ENCODE measurements around the gene PARD3. TPM values are rescaled to one million over a fixed set of nuclear protein-coding genes. Genes with fewer than 3 reads are reported as not detected.

The PARD3 gene
- total RNA-seq, 1 experiment from 2014 or later, result 46.3 TPM

GRCh38 chr10:34666008-34666704, 148.9 kb downstream of the PARD3 start:
- Histone ChIP-seq H3K79me2 (ENCODE audit: insufficient read depth, low read length) (peaks cover 17% of the 10 kb centered on the region; the same call in 1 of the 2 replicates), H3K4me3 (replicated peaks in 1 of 2; ENCODE audit: low read depth in 1 of 2, low read length in 2 of 2) (no peak overlapping the region), H3K36me3 (ENCODE audit: control insufficient read depth in 1 of 2, insufficient read depth in 2 of 2, low read length in 2 of 2) (no peaks in the 10 kb centered on the region), H4K20me1 (ENCODE audit: insufficient read depth) (no peaks in the 10 kb centered on the region), H3K4me1 (ENCODE audit: control insufficient read depth in 1 of 2, insufficient read depth in 2 of 2, low read length in 2 of 2) (peaks cover 15 to 17% of the 10 kb centered on the region in 2 experiments), H3K27ac (ENCODE audit: low read depth, low read length) (no peak overlapping the region), H3K9me2 (ENCODE audit: insufficient read depth) (no peaks in the 10 kb centered on the region), H3K4me2 (ENCODE audit: low read length) (peak overlapping the region; percentile 37), H2AFZ (ENCODE audit: low read depth, low read length, poor library complexity, severe bottlenecking) (no peak overlapping the region), H3K9ac (ENCODE audit: low read length) (no peak overlapping the region), H3K27me3 (ENCODE audit: insufficient read depth, low read length) (no peaks in the 10 kb centered on the region), H3K9me3 (ENCODE audit: control insufficient read depth in 1 of 2, insufficient read depth in 1 of 2, low read depth in 1 of 2, low read length in 2 of 2) (no peaks in the 10 kb centered on the region)
- intact Hi-C loops (cut with micrococcal nuclease), result loop anchor here (1.0 to 5.0 kb wide), 2 partner anchors 161 to 361 kb away; no protein-coding TSS in a partner anchor
- CTCF ChIA-PET, result interaction anchor here (0.6 to 1.4 kb wide), 10 partner anchors 10 to 328 kb away, joined by 3 to 8 read pairs (median 4); no protein-coding TSS in a partner anchor
- ATAC-seq (peak; percentile 86), DNase-seq (ENCODE audit: low read depth, low spot score) (peak; percentile 77)
- POLR2A ChIA-PET, result interaction anchor here (0.6 kb wide), 2 partner anchors 375 to 688 kb away, joined by 3 read pairs; no protein-coding TSS in a partner anchor
- BruUV-seq (replicated peaks), result no TSS peak
- RAD21 ChIA-PET (ENCODE audit: low non-redundant PET in 1 of 2, low total read pairs in 2 of 2, uncharacterized antibody in 2 of 2, unreplicated experiment in 2 of 2), result interaction anchor here (0.6 to 1.0 kb wide), 4 partner anchors 68 to 329 kb away, joined by 3 to 5 read pairs (median 3); no protein-coding TSS in a partner anchor
- no peak for TF ChIP-seq JUND (IDR thresholded peaks at IDR 0.05)
- TF ChIP-seq CTCF (IDR thresholded peaks at IDR 0.05 in 2 of 3, conservative IDR thresholded peaks at IDR 0.05 in 1 of 3; ENCODE audit: borderline replicate concordance in 1 of 3, insufficient read depth in 1 of 3, low read depth in 2 of 3, low read length in 2 of 3), result peak; percentile 57 to 73 (median 71)
- TF ChIP-seq EZH2phosphoT487 (IDR thresholded peaks at IDR 0.05; ENCODE audit: borderline replicate concordance), result no peak
- TF ChIP-seq REST (IDR thresholded peaks at IDR 0.05; ENCODE audit: low read depth), result no peak
- TF ChIP-seq MAX (IDR thresholded peaks at IDR 0.05), result peak; percentile 31; the same call in 1 of the 2 replicates
- TF ChIP-seq FOSL1 (IDR thresholded peaks at IDR 0.05; ENCODE audit: low read depth), result no peak
- TF ChIP-seq RAD21 (IDR thresholded peaks at IDR 0.05; ENCODE audit: low read depth), result peak; percentile 87
- no peak for TF ChIP-seq ZBTB33 (IDR thresholded peaks at IDR 0.05; ENCODE audit: extremely low read depth, insufficient replicate concordance, low read length)

All from HCT116 (cell line).